Hepatocyte (in vitro differentiated cells): ENCODE results near the gene ERC2. TPM values are rescaled to one million over a fixed set of nuclear protein-coding genes. Genes with fewer than 3 reads are reported as not detected.

Experiments used
- DNase-seq: peaks from one replicate; pipeline ENCODE4 v3.0.0-alpha.2; 2016; ENCODE audit warnings: low spot score
- H2AFZ ChIP-seq: fragments of 200-600 bp; sonication (generic); 2 replicates; pipeline ENCODE4 v1.6.0; 2016; ENCODE audit warnings: antibody characterized with exemption, mild to moderate bottlenecking
- H3K27ac ChIP-seq: fragments of 200-600 bp; sonication (generic); 2 replicates; pipeline ENCODE4 v1.5.1; 2016; ENCODE audit warnings: mild to moderate bottlenecking
- H3K27me3 ChIP-seq: fragments of 200-600 bp; sonication (generic); 2 replicates; pipeline ENCODE4 v1.6.1; 2016
- H3K36me3 ChIP-seq: fragments of 200-600 bp; sonication (generic); replicated peaks from 2 replicates; pipeline ENCODE4 v1.5.1; 2016; ENCODE audit warnings: low read depth; ENCODE audit not compliant: insufficient read depth
- H3K4me1 ChIP-seq: fragments of 200-600 bp; sonication (generic); 2 replicates; pipeline ENCODE4 v1.5.1; 2016; ENCODE audit warnings: mild to moderate bottlenecking, moderate library complexity; ENCODE audit not compliant: insufficient read depth
- H3K4me2 ChIP-seq: fragments of 200-600 bp; sonication (generic); 2 replicates; pipeline ENCODE4 v1.6.0; 2016
- H3K4me3 ChIP-seq: fragments of 200-600 bp; sonication (generic); 2 replicates; pipeline ENCODE4 v1.5.1; 2016; ENCODE audit warnings: mild to moderate bottlenecking
- H3K79me2 ChIP-seq: fragments of 200-600 bp; sonication (generic); 2 replicates; pipeline ENCODE4 v1.6.0; 2017; ENCODE audit warnings: mild to moderate bottlenecking
- H3K9me2 ChIP-seq: fragments of 200-600 bp; sonication (generic); replicated peaks from 2 replicates; pipeline ENCODE4 v1.6.0; 2017; ENCODE audit warnings: mild to moderate bottlenecking; ENCODE audit not compliant: insufficient read depth
- H3K9me3 ChIP-seq: fragments of 200-600 bp; sonication (generic); 2 replicates; pipeline ENCODE4 v1.5.1; 2016; ENCODE audit warnings: low read depth, mild to moderate bottlenecking
- H4K20me1 ChIP-seq: fragments of 200-600 bp; sonication (generic); 2 replicates; pipeline ENCODE4 v1.6.0; 2016; ENCODE audit warnings: mild to moderate bottlenecking; ENCODE audit not compliant: insufficient read depth, poor library complexity, severe bottlenecking
- EZH2 ChIP-seq: fragments of 200-600 bp; sonication (generic); IDR thresholded peaks from 2 replicates; pipeline ENCODE4 v1.6.1; 2016; ENCODE audit warnings: antibody characterized with exemption, mild to moderate bottlenecking, borderline replicate concordance
- EZH2phosphoT487 ChIP-seq: fragments of 200-600 bp; sonication (generic); IDR thresholded peaks from one replicate; pipeline ENCODE4 v1.6.1; 2018; ENCODE audit warnings: antibody characterized with exemption, mild to moderate bottlenecking, low read depth, moderate library complexity; ENCODE audit not compliant: unreplicated experiment, severe bottlenecking
- WGBS: methylation state at CpG from one replicate; pipeline ENCODE4 v1.1.6; 2016; ENCODE audit warnings: low lambda C conversion rate; ENCODE audit errors: missing lambda C conversion rate; 5-methylcytosine and 5-hydroxymethylcytosine counted together
- polyA plus RNA-seq: library from polyadenylated mRNA; unstranded; fragments of >200 nt; fragmentation: Nextera tagmentation; extraction: Ambion mirVana; gene quantifications from 2 replicates; pipeline ENCODE4 v1.2.1, GENCODE V29; 2016
- total RNA-seq: library from RNA; depleted of rRNA; stranded (reverse); fragments of >200 nt; gene quantifications from 2 replicates; pipeline ENCODE4 v1.2.3, GENCODE V29; 2014
- TF ChIP-seq, protein P1 (sequence below): fragments of 200-600 bp; sonication (generic); IDR thresholded peaks from 2 replicates; pipeline ENCODE4 v1.5.1; 2016; ENCODE audit warnings: antibody characterized with exemption, mild to moderate bottlenecking; ENCODE audit not compliant: poor library complexity

Gene ERC2
- total and polyA plus RNA-seq, 2 experiments from 2014 or later, result 1.2 to 5.3 TPM

DNA sequence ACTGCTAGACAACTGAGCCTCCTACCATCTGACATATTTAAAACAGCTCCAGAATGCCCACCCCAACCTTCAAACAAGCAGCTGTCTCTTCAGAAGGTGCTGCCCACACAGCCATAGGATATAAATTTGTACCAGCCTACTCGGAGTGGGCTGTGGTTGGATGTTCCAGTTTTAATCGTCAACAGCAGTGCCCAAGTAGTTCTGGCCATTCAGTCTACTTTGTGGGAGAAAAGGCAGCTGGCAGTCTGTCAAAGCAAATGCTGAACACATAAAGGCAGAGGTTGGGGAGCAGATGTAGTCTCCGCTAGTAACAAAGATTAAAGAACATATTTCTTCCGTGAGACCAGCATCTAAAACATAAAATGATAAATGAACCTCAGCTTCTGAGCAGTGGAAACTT, 15.9 kb upstream of the ERC2 start:
- whole genome bisulfite sequencing, result 82% methylated on average over 4 of the region's 4 CpGs
- TF ChIP-seq EZH2, result no peak
- no peak for TF ChIP-seq EZH2phosphoT487
- TF ChIP-seq, protein P1, sequence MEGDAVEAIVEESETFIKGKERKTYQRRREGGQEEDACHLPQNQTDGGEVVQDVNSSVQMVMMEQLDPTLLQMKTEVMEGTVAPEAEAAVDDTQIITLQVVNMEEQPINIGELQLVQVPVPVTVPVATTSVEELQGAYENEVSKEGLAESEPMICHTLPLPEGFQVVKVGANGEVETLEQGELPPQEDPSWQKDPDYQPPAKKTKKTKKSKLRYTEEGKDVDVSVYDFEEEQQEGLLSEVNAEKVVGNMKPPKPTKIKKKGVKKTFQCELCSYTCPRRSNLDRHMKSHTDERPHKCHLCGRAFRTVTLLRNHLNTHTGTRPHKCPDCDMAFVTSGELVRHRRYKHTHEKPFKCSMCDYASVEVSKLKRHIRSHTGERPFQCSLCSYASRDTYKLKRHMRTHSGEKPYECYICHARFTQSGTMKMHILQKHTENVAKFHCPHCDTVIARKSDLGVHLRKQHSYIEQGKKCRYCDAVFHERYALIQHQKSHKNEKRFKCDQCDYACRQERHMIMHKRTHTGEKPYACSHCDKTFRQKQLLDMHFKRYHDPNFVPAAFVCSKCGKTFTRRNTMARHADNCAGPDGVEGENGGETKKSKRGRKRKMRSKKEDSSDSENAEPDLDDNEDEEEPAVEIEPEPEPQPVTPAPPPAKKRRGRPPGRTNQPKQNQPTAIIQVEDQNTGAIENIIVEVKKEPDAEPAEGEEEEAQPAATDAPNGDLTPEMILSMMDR, result no peak

DNA sequence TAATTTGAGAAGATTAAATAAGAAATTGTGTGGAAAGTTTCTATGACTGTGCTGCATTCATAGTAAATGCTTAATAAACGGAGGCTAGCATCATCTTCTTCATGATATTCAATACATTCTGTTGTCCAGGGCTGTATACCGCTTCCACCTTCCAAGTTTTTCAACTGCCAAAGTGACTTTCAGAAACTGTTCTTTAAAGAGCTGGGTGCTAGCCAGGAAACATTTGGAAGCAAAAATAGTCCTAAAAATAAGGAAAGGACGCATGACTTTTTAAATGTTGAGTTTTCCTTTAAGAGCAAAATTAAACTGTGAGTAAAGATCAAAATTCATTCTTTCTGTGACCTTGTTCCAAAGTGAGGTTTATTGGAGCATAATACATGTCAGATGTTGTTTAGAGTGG, 9.4 kb upstream of the ERC2 start:
- no peaks in the 10 kb centered on the region for H3K9me2 ChIP-seq
- WGBS, result 79% methylated on average over 3 of the region's 3 CpGs
- TF ChIP-seq EZH2, result no peak
- no peak for TF ChIP-seq EZH2phosphoT487
- TF ChIP-seq, protein P1, result no peak

More for the DNA sequence above, 15.9 kb upstream of the ERC2 start:
- Histone ChIP-seq H3K36me3 (no peaks in the 10 kb centered on the region), H3K27ac (no peak overlapping the region), H3K4me2 (no peak overlapping the region), H3K79me2 (no peaks in the 10 kb centered on the region), H3K27me3 (peaks cover 5% of the 10 kb centered on the region), H2AFZ (no peak overlapping the region), H3K4me3 (no peak overlapping the region), H3K9me2 (no peaks in the 10 kb centered on the region), H3K9me3 (no peaks in the 10 kb centered on the region), H4K20me1 (no peaks in the 10 kb centered on the region), H3K4me1 (no peaks in the 10 kb centered on the region)
- DNase-seq, result no peak

DNA sequence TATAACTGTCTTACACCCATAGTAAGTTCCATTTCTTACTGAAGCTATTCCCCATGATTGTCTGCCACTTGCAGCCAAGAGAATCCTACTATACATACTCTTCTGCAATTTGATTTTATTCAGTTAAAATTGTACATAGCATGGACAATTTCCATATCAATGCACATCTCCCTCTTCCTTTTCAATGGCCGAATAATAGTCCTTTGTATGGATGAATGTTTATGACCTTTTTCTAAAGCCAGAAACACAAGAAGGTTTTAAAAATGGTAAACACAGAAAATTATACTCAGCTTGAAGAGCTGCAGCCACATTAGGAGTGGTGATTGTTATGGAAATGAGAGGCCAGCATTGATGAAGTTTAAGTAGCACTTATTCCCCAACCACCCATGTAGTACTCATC, 8.5 kb upstream of the ERC2 start:
- H2AFZ ChIP-seq, result no peak overlapping the region
- no peaks in the 10 kb centered on the region for H3K4me1 ChIP-seq
- H3K4me3 ChIP-seq, result no peak overlapping the region
- no peaks in the 10 kb centered on the region for H3K9me2 ChIP-seq
- DNase-seq, result no peak
- no peaks in the 10 kb centered on the region for H3K79me2 ChIP-seq
- no peaks in the 10 kb centered on the region for H3K9me3 ChIP-seq
- peaks cover 7% of the 10 kb centered on the region for H3K27me3 ChIP-seq
- 96% methylated on average over 1 of the region's 1 CpG for WGBS
- TF ChIP-seq, protein P1, result no peak
- TF ChIP-seq EZH2phosphoT487 (no peak), EZH2 (no peak)
- H3K27ac ChIP-seq, result no peak overlapping the region
- H4K20me1 ChIP-seq, result no peaks in the 10 kb centered on the region
- no peaks in the 10 kb centered on the region for H3K36me3 ChIP-seq
- no peak overlapping the region for H3K4me2 ChIP-seq

More for the DNA sequence above, 9.4 kb upstream of the ERC2 start:
- Histone ChIP-seq H3K27ac (no peak overlapping the region), H3K4me2 (no peak overlapping the region), H3K27me3 (peaks cover 7% of the 10 kb centered on the region), H3K4me3 (no peak overlapping the region), H2AFZ (no peak overlapping the region), H3K4me1 (no peaks in the 10 kb centered on the region), H4K20me1 (no peaks in the 10 kb centered on the region), H3K9me3 (no peaks in the 10 kb centered on the region), H3K79me2 (no peaks in the 10 kb centered on the region), H3K36me3 (no peaks in the 10 kb centered on the region)
- no peak for DNase-seq

DNA sequence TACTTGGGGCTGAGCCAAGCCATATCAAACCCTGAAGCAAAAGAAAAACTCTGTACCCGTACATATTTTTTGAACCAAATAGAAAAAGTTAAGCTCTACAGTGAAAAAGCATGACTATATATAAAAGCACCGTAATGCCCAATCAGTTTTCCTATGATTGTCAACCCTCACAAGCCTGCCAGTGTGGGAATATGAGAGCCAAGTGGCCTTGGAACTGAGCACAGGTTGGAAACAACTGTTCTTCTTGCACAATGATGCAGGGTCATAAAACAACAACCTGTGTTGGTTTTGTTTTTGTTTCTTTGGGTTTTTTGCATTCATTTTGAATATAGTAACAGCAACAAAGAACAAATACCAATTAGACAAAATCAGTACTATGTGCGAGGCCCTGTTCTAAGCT, 3.5 kb upstream of the ERC2 start:
- TF ChIP-seq, protein P1, result no peak
- no peak for TF ChIP-seq EZH2phosphoT487
- TF ChIP-seq EZH2, result no peak
- Histone ChIP-seq H3K9me2 (no peaks in the 10 kb centered on the region), H4K20me1 (no peaks in the 10 kb centered on the region), H3K79me2 (no peaks in the 10 kb centered on the region), H3K36me3 (no peaks in the 10 kb centered on the region), H3K4me2 (no peak overlapping the region), H2AFZ (no peak overlapping the region), H3K9me3 (no peaks in the 10 kb centered on the region), H3K4me1 (no peaks in the 10 kb centered on the region), H3K27me3 (no peaks in the 10 kb centered on the region), H3K4me3 (no peak overlapping the region), H3K27ac (no peak overlapping the region)
- 83% methylated on average over 3 of the region's 3 CpGs for WGBS
- no peak for DNase-seq
